HG02840 (cell line): Measurements from ENCODE around the gene CALY.

Experiments used
- ATAC-seq: cut with Tn5 transposase; IDR thresholded peaks from one replicate; pipeline ENCODE4 v1.9.1; 2021; ENCODE audit warnings: mild to moderate bottlenecking, moderate library complexity, moderate number of reproducible peaks; ENCODE audit not compliant: unreplicated experiment, low FRiP score

CALY gene

GRCh38 chr10:133295426-133296320 lies 41.0 kb downstream of the CALY start:
- ATAC-seq = no peak

- ATAC-seq = no peak
Measured at GRCh38 chr10:133294189-133294588, 42.5 kb downstream of the CALY start.

GRCh38 chr10:133293810-133294119 lies 42.9 kb downstream of the CALY start:
- ATAC-seq = no peak

GRCh38 chr10:133292919-133293809 lies 43.5 kb downstream of the CALY start:
- no peak for ATAC-seq

- ATAC-seq = no peak
Measured at GRCh38 chr10:133289761-133290160, 46.9 kb downstream of the CALY start.

- ATAC-seq = no peak
Measured at GRCh38 chr10:133287832-133288500, 48.7 kb downstream of the CALY start.

GRCh38 chr10:133286366-133286765 lies 50.3 kb downstream of the CALY start:
- no peak for ATAC-seq

- no peak for ATAC-seq
Measured at GRCh38 chr10:133285217-133285616, 51.5 kb downstream of the CALY start.

GRCh38 chr10:133283931-133284330 lies 52.8 kb downstream of the CALY start:
- no peak for ATAC-seq

- ATAC-seq = no peak
Measured at GRCh38 chr10:133282846-133283390, 53.8 kb downstream of the CALY start.

- no peak for ATAC-seq
Measured at GRCh38 chr10:133281628-133282372, 54.9 kb downstream of the CALY start.

- no peak for ATAC-seq
Measured at GRCh38 chr10:133281084-133281483, 55.6 kb downstream of the CALY start.

GRCh38 chr10:133280391-133281059 lies 56.2 kb downstream of the CALY start:
- ATAC-seq = no peak

GRCh38 chr10:133279326-133280226 lies 57.1 kb downstream of the CALY start:
- no peak for ATAC-seq

GRCh38 chr10:133278577-133279265 lies 58.0 kb downstream of the CALY start:
- ATAC-seq = no peak

- no peak for ATAC-seq
Measured at GRCh38 chr10:133277993-133278576, 58.6 kb downstream of the CALY start.

- ATAC-seq = no peak
Measured at GRCh38 chr10:133277277-133277992, 59.3 kb downstream of the CALY start.
